Upper lobe of right lung (tissue), 1 donor: Measurements from ENCODE around the gene CDH13. TPM values are rescaled to one million over a fixed set of nuclear protein-coding genes. Genes with fewer than 3 reads are reported as not detected.

Experiments used
- ATAC-seq: fragments of 200-7000 bp; cut with Tn5 transposase; one replicate; pipeline ENCODE4 v1.9.1; 2020; ENCODE audit warnings: mild to moderate bottlenecking, moderate library complexity
- DNase-seq: peaks from one replicate; pipeline ENCODE4 v3.0.0-alpha.2; 2020
- H3K27ac ChIP-seq: fragments of 200-600 bp; one replicate; pipeline ENCODE4 v1.8.0; 2022
- H3K27me3 ChIP-seq: fragments of 200-600 bp; one replicate; pipeline ENCODE4 v1.8.0; 2022; ENCODE audit warnings: mild to moderate bottlenecking
- H3K36me3 ChIP-seq: fragments of 200-600 bp; one replicate; pipeline ENCODE4 v1.8.0; 2022
- H3K4me1 ChIP-seq: fragments of 200-600 bp; one replicate; pipeline ENCODE4 v1.8.0; 2022
- H3K4me3 ChIP-seq: fragments of 200-600 bp; one replicate; pipeline ENCODE4 v1.8.0; 2022; ENCODE audit warnings: mild to moderate bottlenecking
- H3K9me3 ChIP-seq: fragments of 200-600 bp; one replicate; pipeline ENCODE4 v1.8.0; 2022
- CTCF ChIP-seq: fragments of 200-600 bp; IDR thresholded peaks from one replicate; pipeline ENCODE4 v1.8.0; 2022; ENCODE audit warnings: antibody characterized with exemption
- intact Hi-C: fragments of 100-400 bp; cut with DNase I; formaldehyde crosslinking; loops from one replicate; pipeline ENCODE4 v1.11.0; 2022
- total RNA-seq: library from RNA; stranded (reverse); fragmentation: NEBNext Ultra II Directional; extraction: Animal tissue kit (Norgen Biotek cat#: 25700); gene quantifications from one replicate; pipeline ENCODE4 v1.2.1, GENCODE V29; 2021
- donor health status: DM: no; HTN: yes; CAD: no; lungs with severe emphysema.

The CDH13 gene
- total RNA-seq, 1 donor from 2014 or later = 27.2 TPM

- no peaks in the 10 kb centered on the region for H3K27me3 ChIP-seq
- intact Hi-C loops = no loop called here
- no peak for ATAC-seq
- DNase-seq = no peak
- TF ChIP-seq CTCF = no peak
- H3K9me3 ChIP-seq = no peaks in the 10 kb centered on the region
- no peaks in the 10 kb centered on the region for H3K4me1 ChIP-seq
- H3K36me3 ChIP-seq = no peaks in the 10 kb centered on the region
- H3K4me3 ChIP-seq = no peak overlapping the region
- no peak overlapping the region for H3K27ac ChIP-seq
Observed at GRCh38 chr16:83530293-83530692, 903.5 kb downstream of the CDH13 start.

- Histone ChIP-seq H3K4me3 (no peak overlapping the region), H3K27ac (no peak overlapping the region), H3K27me3 (no peaks in the 10 kb centered on the region), H3K9me3 (no peaks in the 10 kb centered on the region), H3K4me1 (no peaks in the 10 kb centered on the region), H3K36me3 (no peaks in the 10 kb centered on the region)
- DNase-seq (no peak), ATAC-seq (no peak)
- TF ChIP-seq CTCF = no peak
- intact Hi-C loops = no loop called here
Observed at GRCh38 chr16:83532634-83533033, 905.9 kb downstream of the CDH13 start.

GRCh38 chr16:83533193-83533592 lies 906.4 kb downstream of the CDH13 start:
- Histone ChIP-seq H3K9me3 (no peaks in the 10 kb centered on the region), H3K4me1 (no peaks in the 10 kb centered on the region), H3K36me3 (no peaks in the 10 kb centered on the region), H3K27ac (no peak overlapping the region), H3K4me3 (no peak overlapping the region), H3K27me3 (no peaks in the 10 kb centered on the region)
- ATAC-seq (no peak), DNase-seq (no peak)
- intact Hi-C loops = no loop called here
- TF ChIP-seq CTCF = no peak

- intact Hi-C loops = no loop called here
- DNase-seq = no peak
- Histone ChIP-seq H3K36me3 (no peaks in the 10 kb centered on the region), H3K4me1 (no peaks in the 10 kb centered on the region), H3K9me3 (no peaks in the 10 kb centered on the region), H3K27me3 (no peaks in the 10 kb centered on the region), H3K27ac (no peak overlapping the region), H3K4me3 (no peak overlapping the region)
- no peak for TF ChIP-seq CTCF
- ATAC-seq = no peak
Observed at GRCh38 chr16:83538707-83539106, 911.9 kb downstream of the CDH13 start.

- ATAC-seq (no peak), DNase-seq (no peak)
- H3K36me3 ChIP-seq = no peaks in the 10 kb centered on the region
- intact Hi-C loops = no loop called here
- no peaks in the 10 kb centered on the region for H3K9me3 ChIP-seq
- H3K27ac ChIP-seq = no peak overlapping the region
- no peak overlapping the region for H3K4me3 ChIP-seq
- TF ChIP-seq CTCF = no peak
- H3K4me1 ChIP-seq = no peaks in the 10 kb centered on the region
- H3K27me3 ChIP-seq = no peaks in the 10 kb centered on the region
Observed at GRCh38 chr16:83539736-83540490, 913.1 kb downstream of the CDH13 start.

- no peaks in the 10 kb centered on the region for H3K9me3 ChIP-seq
- ATAC-seq = no peak
- intact Hi-C loops = no loop called here
- H3K4me1 ChIP-seq = no peaks in the 10 kb centered on the region
- no peak for DNase-seq
- no peaks in the 10 kb centered on the region for H3K36me3 ChIP-seq
- H3K27ac ChIP-seq = no peak overlapping the region
- TF ChIP-seq CTCF = no peak
- no peak overlapping the region for H3K4me3 ChIP-seq
- no peaks in the 10 kb centered on the region for H3K27me3 ChIP-seq
Observed at GRCh38 chr16:83541231-83541630, 914.5 kb downstream of the CDH13 start.
